ENCODE measurements around the gene SLC5A11.
A peak's percentile ranks its signal among the peaks of the same experiment; 100 is the strongest.
"Not testable (repeated sequence)": the region's sequence is repeated elsewhere in the genome, so short reads cannot be mapped to it uniquely, and the experiment has no call there.

Gene SLC5A11, protein sequence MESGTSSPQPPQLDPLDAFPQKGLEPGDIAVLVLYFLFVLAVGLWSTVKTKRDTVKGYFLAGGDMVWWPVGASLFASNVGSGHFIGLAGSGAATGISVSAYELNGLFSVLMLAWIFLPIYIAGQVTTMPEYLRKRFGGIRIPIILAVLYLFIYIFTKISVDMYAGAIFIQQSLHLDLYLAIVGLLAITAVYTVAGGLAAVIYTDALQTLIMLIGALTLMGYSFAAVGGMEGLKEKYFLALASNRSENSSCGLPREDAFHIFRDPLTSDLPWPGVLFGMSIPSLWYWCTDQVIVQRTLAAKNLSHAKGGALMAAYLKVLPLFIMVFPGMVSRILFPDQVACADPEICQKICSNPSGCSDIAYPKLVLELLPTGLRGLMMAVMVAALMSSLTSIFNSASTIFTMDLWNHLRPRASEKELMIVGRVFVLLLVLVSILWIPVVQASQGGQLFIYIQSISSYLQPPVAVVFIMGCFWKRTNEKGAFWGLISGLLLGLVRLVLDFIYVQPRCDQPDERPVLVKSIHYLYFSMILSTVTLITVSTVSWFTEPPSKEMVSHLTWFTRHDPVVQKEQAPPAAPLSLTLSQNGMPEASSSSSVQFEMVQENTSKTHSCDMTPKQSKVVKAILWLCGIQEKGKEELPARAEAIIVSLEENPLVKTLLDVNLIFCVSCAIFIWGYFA

DNA sequence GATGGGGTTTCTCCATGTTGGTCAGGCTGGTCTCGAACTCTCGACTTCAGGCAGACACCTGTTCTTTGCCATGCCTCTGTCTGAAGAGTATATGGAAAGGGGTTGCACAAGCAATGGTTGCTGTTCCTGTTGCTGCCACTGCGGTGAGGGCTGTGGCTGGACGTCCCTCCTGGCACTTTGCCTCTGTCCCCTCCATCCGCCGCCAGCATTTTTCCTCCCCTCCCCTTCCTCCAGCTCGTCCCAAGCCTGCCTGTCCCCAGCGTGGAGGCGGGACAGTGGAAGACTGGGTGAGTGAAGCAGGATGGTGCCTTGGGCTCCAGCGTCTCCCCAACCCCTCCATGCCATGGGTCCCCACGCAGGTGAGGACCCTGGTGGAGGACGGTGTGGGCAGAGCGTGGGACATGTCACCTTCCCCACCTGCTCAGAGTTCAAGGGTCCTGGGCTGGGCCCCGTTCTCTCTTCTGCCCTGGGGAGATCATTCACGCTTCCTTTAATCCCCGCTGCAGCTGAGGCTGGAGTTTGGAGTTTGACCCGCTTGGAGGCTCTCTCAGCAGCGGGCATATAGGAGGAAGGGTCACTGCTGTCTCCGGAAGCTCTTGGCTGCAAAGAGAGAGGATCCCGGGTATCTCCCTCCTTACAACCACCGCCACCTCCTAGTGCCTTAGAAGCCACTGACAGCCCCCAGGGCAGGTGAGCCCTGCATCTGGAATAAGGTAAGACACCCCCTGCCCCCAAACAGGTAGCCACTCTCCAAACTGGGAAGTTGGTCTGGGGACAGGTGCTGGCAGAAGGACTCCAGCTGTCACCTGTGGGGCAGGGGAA lies at the start of gene SLC5A11:
Gene SLC5A11 (plus strand): TSS at position 238 of the 822 bp plus-strand sequence. CDS start 12,681 bp downstream, outside the sequence.
- DNase-seq (ENCODE audit: low read depth): no peak

DNA sequence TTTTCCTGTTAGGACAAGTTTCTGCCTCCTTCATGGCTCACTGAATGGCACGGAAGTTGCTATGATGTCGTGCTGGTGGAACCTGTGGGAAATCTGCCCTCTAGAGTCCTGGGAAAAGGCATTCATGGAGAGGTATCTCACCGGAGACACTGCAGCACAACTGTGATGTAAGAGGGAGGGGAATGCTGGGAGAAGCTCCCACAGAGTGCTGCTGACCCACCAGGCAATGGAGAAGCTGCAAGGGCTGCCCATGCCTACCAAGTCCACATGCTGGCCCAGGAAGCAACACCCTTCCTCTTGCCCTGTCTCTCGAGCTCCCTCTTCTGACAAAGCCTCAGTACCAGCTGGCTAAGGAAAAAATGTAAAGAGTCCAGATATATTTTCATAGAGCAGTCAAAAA lies 45.2 kb upstream of the SLC5A11 start:
- peak; percentile 60 for DNase-seq (ENCODE audit: low read depth)

DNA sequence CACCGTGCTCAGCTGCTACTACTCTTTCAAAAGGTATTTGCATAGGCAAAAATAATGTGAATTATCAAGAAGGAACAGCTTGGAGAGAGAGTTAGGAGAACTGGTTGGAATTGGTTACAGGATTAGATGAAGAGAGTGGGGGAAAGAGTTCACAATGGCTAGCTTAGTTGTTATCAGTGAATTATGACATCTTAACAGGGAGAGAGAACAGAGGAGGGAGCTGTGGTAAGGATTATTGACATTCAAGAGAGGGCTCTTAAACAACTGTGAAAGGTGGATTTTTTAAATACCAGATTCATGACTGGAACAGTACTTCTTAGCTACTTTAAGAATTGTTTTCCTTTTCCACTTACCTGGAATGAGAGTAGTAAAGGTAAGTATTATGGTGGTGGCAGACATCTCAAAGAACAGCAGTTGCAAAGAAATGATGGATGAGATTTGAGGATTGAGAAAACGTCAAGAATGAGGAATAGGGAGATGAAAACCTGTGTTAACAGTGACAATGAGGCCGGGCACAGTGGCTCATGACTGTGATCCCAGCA lies 43.9 kb upstream of the SLC5A11 start:
- DNase-seq (ENCODE audit: low read depth): peak; percentile 7

DNA sequence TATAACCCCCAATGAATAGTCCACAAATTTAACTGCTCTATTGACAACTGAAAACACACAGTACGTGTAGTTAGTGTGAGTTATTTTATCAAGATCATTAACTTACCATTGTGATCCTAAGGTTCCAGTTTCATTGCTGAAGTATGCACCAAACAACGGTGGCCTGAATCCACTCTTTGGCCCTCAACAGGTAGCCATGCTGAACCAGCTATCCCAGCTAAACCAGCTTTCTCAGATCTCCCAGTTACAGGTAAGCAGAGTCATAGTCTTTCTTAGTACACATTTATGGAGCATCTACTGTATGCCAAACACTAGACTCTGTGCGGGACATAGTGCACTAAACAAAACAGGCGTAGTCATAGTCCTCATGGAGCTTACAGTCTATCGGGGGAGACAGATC lies 40.3 kb upstream of the SLC5A11 start:
- DNase-seq (ENCODE audit: low read depth): no peak

DNA sequence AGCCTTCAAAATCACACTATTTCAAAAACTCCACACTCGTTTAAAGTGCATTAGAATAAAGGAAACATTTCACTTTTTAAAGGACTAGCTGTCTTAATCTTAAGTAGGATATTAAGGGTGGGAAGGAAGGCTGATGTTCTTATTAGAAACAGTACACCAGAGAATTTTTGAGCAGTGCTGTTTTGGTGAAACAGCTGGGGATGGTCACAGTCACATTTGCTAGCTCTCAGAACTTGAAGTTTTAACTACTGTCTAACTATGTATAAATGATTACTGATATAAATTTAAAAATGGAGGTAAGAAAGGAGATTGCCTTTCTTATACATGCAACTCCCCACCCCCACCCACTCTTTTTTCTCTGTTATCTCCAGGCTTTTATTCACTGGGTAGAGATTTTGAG lies 38.5 kb upstream of the SLC5A11 start:
- DNase-seq (ENCODE audit: low read depth): no peak

DNA sequence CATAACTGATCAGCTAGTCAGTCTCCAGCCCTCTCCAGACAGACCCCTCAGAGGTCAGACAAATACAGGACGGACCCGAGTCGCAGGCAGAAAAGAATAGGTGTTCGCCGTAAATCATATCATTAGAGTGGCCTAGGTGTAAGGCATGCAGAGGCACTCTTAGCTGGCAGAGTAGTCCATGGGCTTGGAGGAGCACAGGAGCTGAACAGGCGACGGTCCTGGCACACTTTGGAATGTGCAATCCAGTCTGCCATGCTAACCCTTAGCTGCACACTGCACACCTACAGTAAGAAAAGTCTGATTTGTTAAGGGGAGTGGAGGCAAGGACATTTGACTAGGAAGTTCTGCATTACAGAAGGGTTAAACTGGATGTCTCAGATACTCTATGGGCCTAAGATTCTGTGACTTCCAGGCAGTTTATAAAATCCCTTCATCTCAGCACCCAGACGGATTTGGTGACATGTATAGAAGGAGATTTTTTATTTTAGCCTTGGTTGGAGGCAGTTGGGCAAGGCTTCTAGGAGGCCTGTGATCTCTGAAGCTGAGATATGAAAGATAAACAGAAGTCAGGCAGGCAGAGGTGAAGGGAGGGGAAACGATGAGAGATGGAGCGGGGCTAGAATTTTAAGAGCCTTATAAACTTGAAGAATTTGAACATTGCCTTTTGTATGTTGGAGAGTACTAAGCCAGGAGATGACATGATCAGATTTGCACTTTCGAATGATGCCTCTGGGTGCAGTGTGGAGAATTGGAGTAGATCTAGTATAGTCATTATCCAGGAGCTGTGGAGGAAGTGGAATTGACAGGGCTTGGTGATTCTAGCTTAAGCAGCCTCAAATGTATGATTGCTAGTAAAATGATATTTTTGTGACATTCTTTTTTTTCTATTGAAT lies 34.6 kb upstream of the SLC5A11 start:
- DNase-seq (ENCODE audit: low read depth): peak; percentile 4

DNA sequence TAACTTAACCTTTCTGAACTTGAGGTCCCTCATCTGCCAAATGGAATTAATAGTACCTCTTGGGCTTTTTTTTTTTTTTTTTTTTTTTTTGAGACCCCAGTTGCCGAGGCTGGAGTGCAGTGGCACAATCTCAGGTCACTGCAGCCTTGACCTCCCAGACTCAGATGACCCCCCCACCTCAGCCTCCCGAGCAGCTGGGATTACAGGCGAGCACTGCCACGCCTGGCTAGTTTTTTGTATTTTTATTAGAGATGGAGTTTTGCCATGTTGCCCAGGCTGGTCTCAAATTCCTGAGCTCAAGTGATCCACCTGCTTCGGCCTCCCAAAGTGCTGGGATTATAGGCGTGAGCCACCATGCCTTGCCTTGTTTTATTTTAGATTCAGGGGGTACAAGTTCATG lies 33.0 kb upstream of the SLC5A11 start:
- not testable (repeated sequence) for DNase-seq (ENCODE audit: low read depth)

DNA sequence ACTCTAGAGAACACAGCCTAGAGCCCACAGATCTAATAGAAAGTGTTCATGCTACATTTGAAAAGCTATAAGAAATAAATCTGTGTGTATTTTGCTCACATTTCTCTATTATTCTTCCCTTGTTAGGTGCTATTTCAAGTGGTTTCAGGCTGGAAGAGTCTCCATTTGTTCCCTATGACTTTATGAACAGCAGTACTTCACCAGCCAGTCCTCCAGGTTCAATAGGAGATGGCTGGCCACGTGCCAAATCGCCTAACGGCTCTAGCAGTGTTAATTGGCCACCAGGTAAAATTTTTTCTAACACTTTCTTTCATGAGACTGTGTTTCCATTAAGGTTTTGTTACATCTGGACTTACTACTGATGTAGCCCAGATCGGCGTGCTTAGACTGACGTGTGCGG lies 30.7 kb upstream of the SLC5A11 start:
- DNase-seq (ENCODE audit: low read depth): no peak

DNA sequence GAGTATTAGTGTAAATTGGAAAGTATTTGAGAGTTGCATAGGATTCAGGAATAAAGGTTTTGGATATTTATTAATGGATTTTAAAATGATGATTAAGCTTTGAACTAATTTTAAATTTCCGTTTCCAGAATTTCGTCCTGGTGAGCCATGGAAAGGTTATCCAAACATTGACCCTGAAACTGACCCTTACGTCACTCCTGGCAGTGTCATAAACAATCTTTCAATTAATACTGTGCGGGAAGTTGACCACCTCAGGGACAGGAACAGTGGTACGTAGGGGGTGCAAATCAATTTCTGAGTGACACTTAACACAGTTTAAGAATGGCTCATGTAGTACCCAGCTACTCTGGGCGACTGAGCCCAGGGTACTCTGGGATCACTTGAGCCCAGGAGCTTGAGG lies 29.1 kb upstream of the SLC5A11 start:
- no peak for DNase-seq (ENCODE audit: low read depth)

DNA sequence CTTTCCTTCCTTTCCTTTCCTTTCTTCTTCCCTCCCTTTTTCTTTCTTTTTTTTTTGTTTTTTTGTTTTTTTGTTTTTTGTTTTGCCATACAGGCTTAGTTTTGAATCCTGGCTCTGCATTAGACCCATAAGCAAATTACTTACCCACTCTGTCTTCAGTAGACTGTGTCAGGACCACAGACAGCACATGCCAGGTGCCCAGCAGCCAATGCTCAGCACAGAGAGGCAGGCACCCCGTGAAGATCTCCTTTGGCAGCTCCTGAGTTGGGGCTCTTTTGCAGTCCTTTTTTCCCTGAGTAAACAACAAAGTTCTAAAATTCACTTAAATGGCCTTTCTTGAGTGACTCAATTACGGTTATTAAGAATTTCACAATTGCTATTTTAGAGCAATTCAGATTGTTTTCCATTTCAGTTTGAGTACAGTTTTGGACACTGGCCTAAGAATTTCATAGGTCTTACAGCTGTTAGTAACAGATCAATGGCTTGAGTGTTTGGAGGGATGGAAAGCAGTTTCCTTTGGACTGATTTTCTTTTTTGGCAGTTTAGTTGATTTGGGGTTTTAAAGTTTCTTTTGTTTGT lies 26.2 kb upstream of the SLC5A11 start:
- DNase-seq (ENCODE audit: low read depth): peak; percentile 3

DNA sequence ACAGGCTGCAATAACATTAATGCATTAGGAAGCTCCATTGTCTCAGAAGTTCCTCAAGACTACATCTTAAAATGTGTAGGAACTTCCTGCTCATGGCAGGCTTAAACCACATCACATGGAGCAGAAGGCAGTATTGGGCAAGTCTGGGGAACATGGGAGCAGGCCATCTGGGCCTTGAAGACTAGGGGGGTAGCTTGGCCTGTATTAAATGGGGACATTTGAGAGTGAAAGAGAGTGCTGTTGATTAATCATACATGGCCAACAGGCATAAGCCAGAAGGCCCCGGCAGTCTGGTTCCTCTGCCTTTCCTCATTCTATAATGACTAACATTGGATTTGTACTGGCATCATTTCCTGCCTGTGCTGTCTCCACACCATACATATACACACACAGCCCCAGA lies 25.2 kb upstream of the SLC5A11 start:
- DNase-seq (ENCODE audit: low read depth): peak; percentile 35

DNA sequence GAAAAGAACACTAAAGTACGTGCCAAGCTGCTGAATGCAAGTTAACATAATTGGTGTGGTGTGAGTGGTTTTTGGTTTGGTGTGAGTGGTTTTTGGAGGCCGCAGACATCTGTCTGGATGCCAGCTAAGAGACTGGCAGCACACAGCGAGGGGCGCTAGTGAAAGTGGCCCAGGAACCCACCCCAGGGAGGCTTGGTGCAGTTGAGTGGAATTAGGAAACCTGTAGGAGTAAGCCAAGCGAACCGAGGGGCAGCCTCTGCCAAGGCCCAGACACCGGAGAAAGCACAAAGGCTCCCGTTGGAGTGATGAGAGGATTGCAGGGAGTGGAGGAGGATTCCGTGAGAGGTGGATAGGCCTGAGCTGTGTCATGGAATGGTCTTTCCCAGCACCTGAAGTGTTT lies 24.6 kb upstream of the SLC5A11 start:
- no peak for DNase-seq (ENCODE audit: low read depth)

DNA sequence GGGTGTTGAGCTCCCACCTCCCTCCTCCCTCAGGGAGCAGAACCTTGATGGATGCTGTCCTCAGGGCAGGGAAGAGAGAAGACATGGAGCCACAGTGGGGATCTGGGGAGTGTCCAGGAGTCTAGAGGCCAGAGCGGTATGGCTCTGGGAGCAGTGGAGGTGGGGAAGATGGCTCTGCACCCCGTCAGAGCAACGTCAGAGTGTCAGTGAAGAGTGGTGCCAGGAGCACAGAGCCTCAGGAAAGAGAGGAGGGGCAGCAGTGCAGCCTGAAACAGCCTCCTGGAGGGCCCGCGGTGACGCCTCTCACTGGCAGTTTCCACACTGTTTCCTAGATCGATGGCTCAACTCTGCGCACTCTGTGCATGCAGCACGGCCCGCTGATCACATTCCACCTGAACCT lies 23.2 kb upstream of the SLC5A11 start:
- DNase-seq (ENCODE audit: low read depth): no peak

DNA sequence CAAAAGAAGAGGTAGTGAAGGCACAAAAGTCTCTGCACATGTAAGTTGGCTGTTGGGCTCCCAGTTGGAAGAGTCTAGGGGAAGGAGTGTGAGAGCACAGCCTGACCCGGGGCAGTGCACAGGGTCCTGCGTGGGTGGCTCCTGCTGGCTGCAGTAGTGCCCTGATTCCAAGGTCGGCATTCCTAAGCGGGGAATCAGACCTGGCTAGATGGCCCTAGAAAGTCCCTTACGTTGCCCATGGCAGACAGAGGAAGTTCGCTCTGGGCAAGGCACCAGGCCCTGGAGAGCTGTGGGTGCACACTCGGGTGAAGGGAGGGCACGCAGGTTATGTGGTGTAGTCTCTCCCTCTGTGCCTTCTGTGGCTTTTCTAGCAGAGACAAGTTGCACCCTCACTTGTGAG lies 22.8 kb upstream of the SLC5A11 start:
- DNase-seq (ENCODE audit: low read depth): no peak

DNA sequence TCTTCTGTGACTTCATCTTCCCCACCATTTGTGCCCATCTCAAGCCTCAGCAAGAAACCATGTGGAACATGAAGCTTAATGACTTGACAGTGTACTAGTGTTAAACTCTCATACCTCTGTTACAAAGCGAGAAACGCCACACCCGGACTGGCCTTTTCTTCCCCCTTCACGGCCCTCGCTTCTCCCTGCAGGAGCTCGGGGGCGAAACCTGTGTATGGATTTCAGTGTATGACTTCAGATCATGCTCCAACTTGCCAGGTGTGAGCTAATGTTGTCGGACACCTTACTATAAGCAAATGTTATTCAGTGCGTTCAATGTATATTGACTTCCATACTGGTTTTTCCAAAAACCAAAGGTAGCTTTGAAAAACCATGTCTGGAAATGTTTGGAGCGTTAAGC lies 20.1 kb upstream of the SLC5A11 start:
- DNase-seq (ENCODE audit: low read depth): no peak

DNA sequence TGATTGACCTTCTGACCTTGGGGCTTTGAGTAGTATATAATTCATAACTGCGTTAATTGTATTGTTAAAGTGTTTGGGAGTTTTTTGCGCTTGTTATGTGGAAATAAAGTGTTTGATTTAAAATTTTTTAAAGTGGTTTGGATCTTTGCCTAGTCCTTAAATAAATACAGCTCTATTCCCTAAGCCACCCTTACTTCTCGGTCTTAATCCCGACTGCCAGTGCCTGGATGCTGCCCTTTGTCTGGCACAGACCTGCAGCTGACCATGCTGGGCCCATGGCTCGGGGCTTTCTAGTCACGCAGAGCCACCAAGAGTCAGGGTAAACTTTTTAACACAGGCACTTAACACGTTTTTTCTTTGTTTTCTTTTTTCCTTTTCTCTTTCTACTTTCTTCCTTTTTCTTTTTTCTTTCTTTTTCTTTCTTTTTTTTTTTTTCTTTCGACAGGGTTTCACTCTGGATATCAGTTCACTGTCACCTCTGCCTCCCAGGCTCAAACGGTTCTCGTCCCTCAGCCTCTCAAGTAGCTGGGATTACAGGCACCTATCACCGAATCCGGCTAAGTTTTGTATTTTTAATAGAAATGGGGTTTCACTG lies 19.6 kb upstream of the SLC5A11 start:
- no peak for DNase-seq (ENCODE audit: low read depth)

DNA sequence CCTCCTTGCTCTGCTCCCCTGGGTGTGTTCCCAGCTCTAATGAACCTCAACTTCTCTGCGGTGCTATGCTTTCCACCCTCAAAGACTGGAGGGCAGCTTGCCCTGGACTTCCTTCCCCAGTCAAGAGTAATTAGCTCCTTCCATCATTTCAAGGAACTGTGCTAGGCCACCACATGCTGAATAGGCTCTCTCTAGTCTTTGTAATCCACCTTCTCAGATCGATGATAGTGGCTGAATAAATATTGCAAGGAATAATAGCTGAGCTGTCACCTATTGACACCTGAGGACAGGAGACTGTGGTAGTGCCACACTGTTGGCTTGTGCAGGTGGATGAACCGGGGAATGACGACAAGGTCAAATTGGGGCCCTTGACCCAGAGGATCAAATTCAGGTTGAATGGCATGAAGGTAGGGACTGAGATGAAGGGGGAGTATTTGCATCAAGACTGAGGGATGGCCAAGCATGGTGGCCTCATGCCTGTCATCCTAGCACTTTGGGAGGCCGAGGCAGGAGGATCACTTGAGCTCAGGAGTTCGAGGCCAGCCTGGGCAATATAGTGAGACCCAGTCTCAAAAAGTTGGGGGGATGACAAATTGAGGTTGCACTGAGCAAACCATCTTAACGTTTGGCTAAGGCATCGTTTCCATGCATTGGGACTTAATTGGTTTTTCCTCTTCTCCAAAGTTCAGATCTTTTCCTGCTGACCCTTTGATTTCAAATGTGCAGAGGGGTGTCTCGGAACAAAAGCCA lies 18.8 kb upstream of the SLC5A11 start:
- no peak for DNase-seq (ENCODE audit: low read depth)

DNA sequence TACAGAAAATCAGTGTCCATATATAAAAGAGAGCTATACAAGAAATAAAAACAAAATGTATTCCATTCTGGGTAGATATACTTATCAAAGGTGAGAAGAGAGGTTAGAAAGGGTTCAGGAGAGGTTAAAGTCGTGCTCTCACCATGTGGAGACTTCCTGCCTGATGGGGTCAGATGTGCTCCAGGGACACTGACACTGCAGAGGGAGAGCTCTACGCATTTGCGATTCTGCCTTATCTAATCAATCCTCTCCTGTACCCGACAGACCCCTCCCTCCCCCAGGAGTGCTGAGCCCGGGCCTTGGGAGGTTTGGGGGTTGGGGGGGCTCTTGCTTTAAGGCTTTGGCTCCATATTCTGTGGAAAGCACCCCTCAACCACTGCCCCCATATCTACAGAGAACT lies 16.6 kb upstream of the SLC5A11 start:
- DNase-seq (ENCODE audit: low read depth): no peak

DNA sequence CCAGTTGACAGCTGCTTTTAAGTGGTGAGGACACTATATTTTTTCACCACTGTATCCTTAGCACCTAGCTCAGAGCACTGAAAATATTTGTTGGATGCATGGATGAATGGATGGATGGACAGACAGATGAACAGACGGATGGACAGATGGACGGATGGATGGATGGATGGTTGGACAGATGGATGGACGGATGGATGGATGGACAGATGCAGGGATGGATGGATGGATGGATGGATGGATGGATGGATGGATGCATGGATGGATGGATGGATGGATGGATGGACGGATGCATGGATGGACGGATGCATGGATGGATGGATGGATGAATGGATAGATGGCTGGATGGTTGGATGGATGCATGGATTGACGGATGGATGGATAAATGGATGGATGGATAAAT lies 12.4 kb upstream of the SLC5A11 start:
- DNase-seq (ENCODE audit: low read depth): no peak

Measured in EH (cell line).